ENCODE results near the gene PIGB.
"Not testable (repeated sequence)": the region's sequence is repeated elsewhere in the genome, so short reads cannot be mapped to it uniquely, and the experiment has no call there.

Gene PIGB

GRCh38 chr15:55302801-55303200, 16.2 kb upstream of the PIGB start:
- DNase-seq, result not testable (repeated sequence)

- no peak for DNase-seq
These were observed 665 bp downstream of the PIGB start for GRCh38 chr15:55319537-55320237.

GRCh38 chr15:55320238-55320550, 1.2 kb downstream of the PIGB start:
- no peak for DNase-seq

- DNase-seq, result no peak
These were observed 1.9 kb downstream of the PIGB start for GRCh38 chr15:55320963-55321362.

DNA sequence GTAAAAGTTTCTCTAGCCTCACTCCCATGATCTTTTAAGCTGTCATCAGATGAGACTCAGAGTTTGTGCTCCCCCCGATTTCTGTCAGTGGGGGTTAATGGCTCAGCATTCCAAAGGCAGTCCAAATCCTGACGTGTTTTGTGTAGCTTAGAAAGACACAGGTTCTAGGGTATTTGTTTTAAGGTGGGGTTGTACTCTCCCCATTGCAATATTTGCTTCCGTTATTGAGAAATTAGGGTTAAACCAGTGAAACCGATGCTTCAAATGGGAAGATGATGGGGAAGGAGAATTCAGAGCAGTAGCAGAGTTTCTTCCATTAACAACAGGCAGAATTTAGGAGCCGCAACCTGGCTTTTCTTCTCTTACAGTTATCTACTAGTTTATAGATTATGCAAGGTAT, 3.4 kb downstream of the PIGB start:
- DNase-seq, result no peak

GRCh38 chr15:55327387-55327786, 8.4 kb downstream of the PIGB start:
- DNase-seq, result no peak

- DNase-seq, result no peak
These were observed 15.3 kb downstream of the PIGB start for GRCh38 chr15:55334371-55334770.

DNA sequence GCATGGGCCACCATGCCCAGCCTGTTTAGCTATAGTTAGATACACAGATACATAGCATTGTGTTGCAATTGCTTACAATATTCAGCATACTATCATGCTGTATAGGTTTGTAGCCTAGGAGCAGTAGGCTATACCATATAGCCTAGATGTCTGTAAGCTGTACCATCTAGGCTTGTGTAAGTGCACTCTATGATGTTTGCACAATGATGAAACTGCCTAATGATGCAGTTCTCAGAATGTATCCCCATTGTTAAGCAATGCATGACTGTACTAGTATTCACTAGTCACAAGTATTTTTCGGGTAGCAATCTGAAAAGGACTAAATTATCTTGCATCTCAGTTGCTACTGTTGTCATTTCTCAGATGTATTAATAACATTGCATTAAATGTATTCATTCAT, 16.0 kb downstream of the PIGB start:
- no peak for DNase-seq

DNA sequence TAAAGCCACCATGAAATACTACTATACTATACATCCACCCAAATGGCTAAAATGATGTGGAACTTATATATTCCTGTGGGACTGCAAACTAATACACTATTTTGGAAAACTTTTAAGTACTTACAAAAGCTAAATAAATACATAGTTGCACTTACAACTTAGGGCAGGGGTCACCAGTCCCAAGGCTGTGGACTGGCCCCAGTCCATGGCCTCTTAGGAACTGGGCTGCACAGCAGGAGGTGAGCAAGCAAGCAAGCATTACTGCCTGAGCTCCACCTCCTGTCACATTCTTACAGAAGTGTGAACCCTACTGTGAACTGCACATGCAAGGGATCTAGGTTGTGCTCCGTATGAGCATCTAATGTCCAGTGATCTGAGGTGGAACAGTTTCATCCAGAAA, 18.1 kb downstream of the PIGB start:
- no peak for DNase-seq

DNA sequence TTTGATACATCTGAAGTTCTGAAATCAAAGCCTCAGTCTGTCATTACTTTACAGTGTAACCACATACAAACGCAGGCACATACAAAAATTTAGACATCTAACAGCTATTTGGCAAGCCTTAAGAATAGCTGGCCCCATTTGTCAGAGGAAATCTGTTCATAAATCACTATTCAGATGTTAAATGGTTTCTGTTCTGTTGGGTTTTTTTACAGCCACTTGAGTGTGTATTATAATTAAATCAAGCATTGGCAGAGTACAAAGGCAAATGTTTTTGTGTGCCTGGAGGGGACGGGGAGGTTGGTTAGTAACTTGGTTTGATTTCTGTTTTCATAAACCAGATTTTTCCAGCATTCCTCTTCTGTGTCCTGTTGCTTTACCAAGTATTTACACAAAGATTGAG, 24.1 kb downstream of the PIGB start:
- DNase-seq, result peak; percentile 68

DNA sequence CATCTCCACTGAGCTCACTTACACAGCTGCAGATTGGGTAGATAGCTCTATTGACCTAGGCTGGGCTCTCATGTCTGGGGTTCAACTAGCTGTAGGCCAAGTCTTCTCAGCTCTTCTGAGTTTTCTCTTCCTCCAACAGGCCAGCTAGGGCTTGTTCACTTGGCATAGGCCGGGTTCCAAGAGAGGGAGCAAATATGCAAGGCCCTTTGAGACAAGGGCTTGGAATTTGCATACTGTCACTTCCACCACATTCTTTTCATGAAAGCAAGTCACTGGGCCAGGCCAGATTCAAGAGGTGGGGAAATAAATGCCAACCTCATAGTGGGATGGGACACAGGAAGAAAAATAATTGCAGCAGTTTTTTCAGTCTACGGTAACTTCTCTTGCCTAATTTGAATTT, 25.2 kb downstream of the PIGB start:
- no peak for DNase-seq

- no peak for DNase-seq
These were observed 29.3 kb downstream of the PIGB start for GRCh38 chr15:55348281-55348778.

- no peak for DNase-seq
These were observed 30.3 kb downstream of the PIGB start for GRCh38 chr15:55349282-55349681.

GRCh38 chr15:55353025-55353424, 34.0 kb downstream of the PIGB start:
- DNase-seq, result no peak

GRCh38 chr15:55356985-55357585, 38.1 kb downstream of the PIGB start:
- DNase-seq, result no peak

- no peak for DNase-seq
These were observed 38.8 kb downstream of the PIGB start for GRCh38 chr15:55357774-55358173.

GRCh38 chr15:55358471-55358870, 39.4 kb downstream of the PIGB start:
- DNase-seq, result no peak

- DNase-seq, result no peak
These were observed 41.2 kb downstream of the PIGB start for GRCh38 chr15:55360256-55360655.

DNA sequence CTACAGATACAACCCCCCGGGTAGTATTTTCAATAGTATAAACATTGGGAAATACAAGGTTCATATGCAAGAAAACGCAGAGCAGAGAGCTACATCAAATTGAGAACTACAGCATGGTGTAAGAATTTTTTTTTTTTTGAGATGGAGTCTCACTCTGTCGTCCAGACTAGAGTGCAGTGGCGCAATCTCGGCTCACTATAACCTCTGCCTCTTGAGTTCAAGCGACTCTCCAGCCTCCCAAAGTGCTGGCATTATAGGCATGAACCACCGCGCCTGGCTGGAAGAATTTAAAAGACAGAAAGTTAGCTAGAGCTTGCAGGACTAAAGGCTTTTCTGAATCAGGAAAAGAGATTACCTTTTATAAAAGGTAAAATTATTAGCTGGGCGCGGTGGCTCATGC, 42.0 kb downstream of the PIGB start:
- DNase-seq, result no peak

DNA sequence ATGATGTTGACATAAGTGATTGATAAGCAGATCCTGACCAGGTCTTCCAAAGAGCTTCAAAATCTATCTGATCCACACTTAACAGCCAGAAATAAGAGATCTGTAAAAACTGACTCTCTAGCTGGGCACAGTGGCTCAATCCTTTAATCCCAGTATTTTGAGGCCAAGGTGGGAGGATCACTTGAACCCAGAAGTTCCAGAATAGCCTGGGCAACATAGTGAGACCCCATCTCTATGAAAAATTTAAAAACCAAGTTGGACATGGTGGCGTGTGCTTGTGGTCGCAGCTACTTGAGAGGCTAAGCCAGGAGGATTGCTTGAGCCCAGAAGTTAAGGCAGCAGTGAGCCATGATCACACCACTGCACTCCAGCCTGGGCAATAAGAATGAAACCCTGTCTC, 43.6 kb downstream of the PIGB start:
- DNase-seq, result no peak

DNA sequence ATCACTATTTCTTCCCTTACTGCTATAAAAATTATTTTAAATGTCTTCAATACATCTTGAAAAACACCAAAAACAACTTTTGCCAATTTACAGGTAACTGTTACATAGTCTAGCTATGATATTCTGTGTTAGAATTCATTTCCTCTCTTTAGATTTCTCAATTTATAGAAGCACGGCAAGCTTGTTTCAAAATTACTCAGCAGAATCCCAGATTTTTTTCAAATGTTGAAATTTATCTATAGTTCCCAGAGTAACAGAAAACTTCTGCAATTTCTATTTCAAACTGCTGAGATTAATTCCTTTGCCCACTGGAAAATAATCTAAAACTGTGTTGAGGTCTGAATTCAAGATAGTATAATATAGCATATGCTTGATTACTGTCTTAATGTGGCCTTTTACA, 48.0 kb downstream of the PIGB start:
- no peak for DNase-seq

- DNase-seq, result no peak
These were observed 53.8 kb downstream of the PIGB start for GRCh38 chr15:55372701-55373440.

DNA sequence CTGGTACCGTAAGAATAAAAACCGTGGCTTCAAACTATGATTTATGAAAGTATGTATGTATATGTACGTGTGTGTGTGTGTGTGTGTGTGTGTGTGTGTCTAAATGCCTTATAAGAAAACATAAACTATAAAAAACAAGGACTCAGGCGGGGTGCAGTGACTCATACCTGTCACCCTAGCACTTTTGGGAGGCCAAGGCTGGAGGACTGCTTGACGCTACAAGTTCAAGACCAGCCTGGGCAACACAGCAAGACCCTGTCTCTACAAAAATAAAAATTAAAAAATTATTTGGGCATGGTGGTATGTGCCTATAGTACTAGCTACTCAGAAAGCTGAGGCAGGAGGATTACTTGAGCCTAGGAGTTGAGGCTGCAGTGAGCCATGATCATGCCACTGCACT, 60.1 kb downstream of the PIGB start:
- no peak for DNase-seq

DNA sequence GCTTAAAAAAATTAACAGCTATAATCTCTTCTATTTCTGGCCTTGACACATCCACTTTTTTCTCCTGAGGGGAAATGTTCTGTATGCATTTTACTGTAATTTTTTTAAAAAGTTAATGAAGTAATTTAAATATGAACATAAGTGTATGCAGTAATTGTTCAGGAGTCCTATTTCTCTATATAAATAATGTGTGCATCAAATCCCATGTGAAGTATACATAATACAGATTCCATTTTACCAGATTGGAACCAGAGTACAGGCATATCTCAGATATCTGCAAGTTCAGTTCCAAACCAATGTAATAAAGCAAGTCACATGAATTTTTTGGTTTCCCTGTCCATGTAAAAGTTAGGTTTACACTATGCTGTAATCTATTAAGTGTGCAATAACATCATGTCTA, 62.6 kb downstream of the PIGB start:
- no peak for DNase-seq
